Measurements from ENCODE around the gene PRAME. TPM values are rescaled to one million over a fixed set of nuclear protein-coding genes. Genes with fewer than 3 reads are reported as not detected.

PRAME gene
- total RNA-seq, 1 experiment from 2014 or later, result not detected

- TF ChIP-seq CTCF (conservative IDR thresholded peaks at IDR 0.05), result no peak
- no peak for TF ChIP-seq EZH2 (IDR thresholded peaks at IDR 0.05; ENCODE audit: low read depth)
- Histone ChIP-seq H3K9me2 (ENCODE audit: insufficient read depth) (no peaks in the 10 kb centered on the region), H3K4me2 (no peak overlapping the region), H3K27ac (no peak overlapping the region), H3K36me3 (ENCODE audit: low read depth) (no peaks in the 10 kb centered on the region), H4K20me1 (ENCODE audit: insufficient read depth) (no peaks in the 10 kb centered on the region), H3K4me3 (no peak overlapping the region), H3K4me1 (replicated peaks; ENCODE audit: insufficient read depth) (no peaks in the 10 kb centered on the region), H3K27me3 (ENCODE audit: insufficient read depth, low read depth) (peaks cover 55% of the 10 kb centered on the region), H3K79me2 (ENCODE audit: low read depth) (no peaks in the 10 kb centered on the region), H3K9me3 (ENCODE audit: insufficient read depth, low read depth) (no peaks in the 10 kb centered on the region), H2AFZ (no peak overlapping the region), H3F3A (ENCODE audit: insufficient read depth, low read depth) (no peaks in the 10 kb centered on the region)
- POLR2A ChIA-PET (ENCODE audit: unreplicated experiment), result no interaction called here
- CTCF ChIA-PET, result no interaction called here
- intact Hi-C loops (cut with micrococcal nuclease; ENCODE audit: unreplicated experiment), result no loop called here
- no peak for DNase-seq
- BruUV-seq (replicated peaks), result no TSS peak
Measured at GRCh38 chr22:22545084-22545483, 14.0 kb downstream of the PRAME start.

GRCh38 chr22:22538226-22538989 is 20.7 kb downstream of the PRAME start:
- POLR2A ChIA-PET (ENCODE audit: unreplicated experiment), result no interaction called here
- Histone ChIP-seq H3K27ac (no peak overlapping the region), H2AFZ (no peak overlapping the region), H4K20me1 (ENCODE audit: insufficient read depth) (no peaks in the 10 kb centered on the region), H3K9me2 (ENCODE audit: insufficient read depth) (no peaks in the 10 kb centered on the region), H3K36me3 (ENCODE audit: low read depth) (no peaks in the 10 kb centered on the region), H3K9me3 (ENCODE audit: insufficient read depth, low read depth) (no peaks in the 10 kb centered on the region), H3K27me3 (ENCODE audit: insufficient read depth, low read depth) (peaks cover 62% of the 10 kb centered on the region), H3K4me1 (replicated peaks; ENCODE audit: insufficient read depth) (no peaks in the 10 kb centered on the region), H3K79me2 (ENCODE audit: low read depth) (no peaks in the 10 kb centered on the region), H3F3A (ENCODE audit: insufficient read depth, low read depth) (no peaks in the 10 kb centered on the region), H3K4me2 (no peak overlapping the region), H3K4me3 (no peak overlapping the region)
- CTCF ChIA-PET, result no interaction called here
- no TSS peak for BruUV-seq (replicated peaks)
- no peak for DNase-seq
- intact Hi-C loops (cut with micrococcal nuclease; ENCODE audit: unreplicated experiment), result no loop called here
- no peak for TF ChIP-seq EZH2 (IDR thresholded peaks at IDR 0.05; ENCODE audit: low read depth)
- TF ChIP-seq CTCF (conservative IDR thresholded peaks at IDR 0.05), result no peak

GRCh38 chr22:22536916-22537315 is 22.1 kb downstream of the PRAME start:
- BruUV-seq (replicated peaks), result no TSS peak
- no peak overlapping the region for H3K4me3 ChIP-seq
- TF ChIP-seq CTCF (conservative IDR thresholded peaks at IDR 0.05) (no peak), EZH2 (IDR thresholded peaks at IDR 0.05; ENCODE audit: low read depth) (no peak)
- no peaks in the 10 kb centered on the region for H3K79me2 ChIP-seq (ENCODE audit: low read depth)
- H3K4me2 ChIP-seq, result no peak overlapping the region
- H3K27me3 ChIP-seq (ENCODE audit: insufficient read depth, low read depth), result peaks cover 54% of the 10 kb centered on the region
- H3K9me2 ChIP-seq (ENCODE audit: insufficient read depth), result no peaks in the 10 kb centered on the region
- ChIA-PET CTCF (no interaction called here), POLR2A (ENCODE audit: unreplicated experiment) (no interaction called here)
- no peaks in the 10 kb centered on the region for H3K4me1 ChIP-seq (replicated peaks; ENCODE audit: insufficient read depth)
- no peaks in the 10 kb centered on the region for H3K36me3 ChIP-seq (ENCODE audit: low read depth)
- no peak overlapping the region for H3K27ac ChIP-seq
- no peaks in the 10 kb centered on the region for H3F3A ChIP-seq (ENCODE audit: insufficient read depth, low read depth)
- H3K9me3 ChIP-seq (ENCODE audit: insufficient read depth, low read depth), result no peaks in the 10 kb centered on the region
- intact Hi-C loops (cut with micrococcal nuclease; ENCODE audit: unreplicated experiment), result no loop called here
- H2AFZ ChIP-seq, result no peak overlapping the region
- no peaks in the 10 kb centered on the region for H4K20me1 ChIP-seq (ENCODE audit: insufficient read depth)
- no peak for DNase-seq
